Stromal cell of bone marrow (primary cell): Measurements from ENCODE around the gene GAS6.

ENCODE experiments used
- DNase-seq: peaks from one replicate; pipeline ENCODE4 v3.0.0-alpha.2; 2012; ENCODE audit warnings: low read depth

The GAS6 gene

GRCh38 chr13:113851826-113852535 lies 11.9 kb downstream of the GAS6 start:
- DNase-seq, result no peak

GRCh38 chr13:113851480-113851803 lies 12.4 kb downstream of the GAS6 start:
- no peak for DNase-seq

GRCh38 chr13:113850722-113851479 lies 13.0 kb downstream of the GAS6 start:
- no peak for DNase-seq

GRCh38 chr13:113849981-113850721 lies 13.7 kb downstream of the GAS6 start:
- DNase-seq, result no peak

GRCh38 chr13:113849546-113849945 lies 14.3 kb downstream of the GAS6 start:
- no peak for DNase-seq

- DNase-seq, result no peak
Measured at GRCh38 chr13:113848431-113849260, 15.2 kb downstream of the GAS6 start.

- DNase-seq, result no peak
Measured at GRCh38 chr13:113848020-113848419, 15.9 kb downstream of the GAS6 start.

- no peak for DNase-seq
Measured at GRCh38 chr13:113846636-113847318, 17.1 kb downstream of the GAS6 start.

DNA sequence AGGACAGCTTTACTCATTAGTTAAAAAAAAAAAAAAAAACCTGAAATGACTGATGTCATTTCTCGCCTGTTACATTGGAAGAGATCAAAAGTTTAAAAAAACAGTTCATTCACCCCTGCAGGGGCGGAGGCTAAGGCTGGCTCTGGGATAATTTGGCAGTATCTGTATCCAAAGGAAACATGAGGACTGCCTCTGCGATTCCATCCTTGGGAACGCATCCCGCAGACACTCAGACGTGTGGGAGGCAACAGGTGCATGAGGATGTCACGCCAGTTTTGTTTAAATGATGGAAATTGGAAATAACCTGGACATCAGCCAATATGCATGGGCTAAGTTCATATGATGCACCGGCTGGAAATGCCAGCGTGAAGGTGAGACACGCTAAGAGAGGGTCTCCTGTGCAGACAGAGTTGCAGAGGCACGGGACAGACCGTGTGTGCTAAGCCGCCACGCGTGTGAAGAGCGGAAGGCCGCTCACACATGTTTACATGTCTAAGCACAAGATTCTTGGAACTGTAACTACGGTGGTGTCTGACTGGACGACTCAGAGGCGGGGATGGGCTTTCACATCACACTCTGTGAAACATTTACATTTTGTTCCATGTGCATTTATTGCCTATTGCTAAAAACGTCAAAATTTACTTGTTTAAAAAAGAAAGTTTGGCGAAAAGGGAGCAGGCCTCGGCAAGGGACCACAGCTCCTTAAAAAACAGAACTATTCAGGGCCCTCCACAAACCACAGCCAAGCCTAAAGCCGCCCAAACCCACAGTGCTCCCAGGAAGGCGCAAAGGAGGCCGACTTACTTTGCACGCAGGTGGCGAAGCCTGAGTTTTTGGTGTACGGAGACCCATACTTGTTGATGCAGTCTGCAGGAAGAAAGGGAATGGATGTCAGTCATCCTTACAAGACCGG lies 17.9 kb downstream of the GAS6 start:
- DNase-seq, result no peak

DNA sequence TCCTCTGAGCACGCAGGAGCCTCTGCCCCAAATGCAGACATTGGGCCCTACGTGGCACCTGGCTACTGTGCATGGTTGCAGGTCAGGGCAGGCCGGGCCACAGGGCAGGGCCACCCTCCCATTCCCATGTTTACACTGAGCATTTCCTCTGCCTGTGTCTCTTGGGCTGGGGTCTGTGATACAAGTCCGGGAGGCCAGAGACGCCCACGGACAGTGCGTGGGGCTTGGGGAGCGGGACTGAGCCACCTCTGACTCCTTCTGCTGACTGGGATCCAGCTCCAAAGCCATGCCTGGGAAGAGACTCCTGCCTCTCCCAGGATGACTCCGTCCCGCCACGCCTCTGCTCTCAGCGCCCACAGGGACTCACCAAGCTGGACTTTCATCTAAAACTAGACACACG lies 18.8 kb downstream of the GAS6 start:
- DNase-seq, result no peak

GRCh38 chr13:113843864-113844556 lies 19.9 kb downstream of the GAS6 start:
- no peak for DNase-seq

DNA sequence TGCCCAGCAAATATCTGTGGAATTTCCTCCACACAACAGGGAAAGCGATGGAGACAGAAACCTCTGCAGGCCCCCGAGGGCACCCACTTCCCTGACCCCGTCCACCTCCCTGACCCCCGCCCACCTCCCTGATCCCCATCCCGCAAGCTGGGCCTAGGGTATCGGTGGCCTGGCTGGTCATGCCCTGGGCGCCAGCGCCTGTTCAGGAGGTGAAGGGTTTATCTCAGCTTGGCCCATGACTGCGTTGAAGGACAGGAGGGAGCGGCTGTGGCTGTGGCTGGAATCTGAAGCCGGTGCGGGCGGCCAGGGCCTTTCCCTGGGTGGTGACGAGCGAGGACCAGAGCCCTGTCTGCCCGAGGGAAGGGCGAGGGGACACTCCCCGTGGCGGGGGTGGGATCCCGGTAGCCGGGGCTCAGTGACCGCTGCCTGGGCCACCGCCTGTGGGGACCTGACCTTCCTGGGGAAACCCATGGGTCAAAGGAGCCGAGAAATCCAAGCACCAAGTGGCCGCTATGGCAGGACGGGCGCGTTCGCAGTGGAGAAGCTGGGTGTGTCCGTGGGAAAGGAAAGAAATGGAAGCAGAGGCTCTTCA lies 20.7 kb downstream of the GAS6 start:
- no peak for DNase-seq

- no peak for DNase-seq
Measured at GRCh38 chr13:113842336-113843062, 21.4 kb downstream of the GAS6 start.

DNA sequence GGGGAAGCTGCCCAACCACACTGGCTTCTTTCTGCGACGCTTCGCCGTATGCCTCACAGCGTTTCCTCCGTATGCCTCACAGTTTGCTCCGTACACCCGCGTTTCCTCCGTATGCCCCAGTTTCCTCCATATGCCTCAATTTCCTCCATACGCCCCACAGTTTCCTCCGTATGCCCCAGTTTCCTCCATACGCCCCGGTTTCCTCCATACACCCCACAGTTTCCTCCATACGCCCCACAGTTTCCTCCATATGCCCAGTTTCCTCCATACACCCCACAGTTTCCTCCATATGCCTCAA lies 22.6 kb downstream of the GAS6 start:
- DNase-seq, result no peak

DNA sequence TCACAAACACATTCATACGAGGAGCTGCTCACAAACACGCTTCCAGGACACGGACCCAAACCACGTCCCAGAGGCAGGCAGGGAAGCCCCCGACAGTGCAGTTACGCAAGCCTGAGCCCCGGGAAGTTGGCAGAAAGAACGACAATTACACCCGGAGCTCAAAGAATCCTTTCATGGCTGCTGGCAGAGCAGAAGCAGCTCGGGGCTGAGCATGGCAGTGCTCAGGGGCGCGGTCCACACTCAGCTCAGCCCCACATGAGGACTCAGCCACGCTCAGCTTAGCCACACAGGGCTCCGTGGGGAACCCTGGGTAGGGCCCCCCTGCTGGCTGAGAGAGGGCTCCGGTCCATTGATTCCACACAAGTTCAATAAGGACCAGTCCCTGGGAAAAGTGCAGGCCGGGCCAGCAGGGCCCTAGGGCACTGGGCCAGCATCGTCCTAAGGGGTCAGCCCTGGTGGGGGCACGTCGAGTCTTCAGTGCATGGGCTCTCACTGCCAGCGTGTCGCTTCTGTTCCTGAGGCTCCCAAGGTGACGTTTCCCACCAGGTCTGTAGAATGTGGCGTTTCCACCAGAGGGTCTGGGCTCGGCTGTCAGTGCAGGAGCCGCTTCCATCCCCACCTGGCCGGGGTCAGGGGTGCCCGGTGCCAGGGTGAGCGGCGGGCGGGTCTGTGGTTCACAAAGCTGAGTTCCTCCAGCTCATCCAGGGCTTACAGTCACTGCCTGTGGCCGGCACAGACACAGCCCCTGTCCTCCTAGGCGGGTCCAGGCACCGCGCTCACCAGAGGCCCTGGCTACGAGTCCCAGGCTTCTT lies 23.1 kb downstream of the GAS6 start:
- no peak for DNase-seq

GRCh38 chr13:113839536-113840204 lies 24.2 kb downstream of the GAS6 start:
- no peak for DNase-seq

DNA sequence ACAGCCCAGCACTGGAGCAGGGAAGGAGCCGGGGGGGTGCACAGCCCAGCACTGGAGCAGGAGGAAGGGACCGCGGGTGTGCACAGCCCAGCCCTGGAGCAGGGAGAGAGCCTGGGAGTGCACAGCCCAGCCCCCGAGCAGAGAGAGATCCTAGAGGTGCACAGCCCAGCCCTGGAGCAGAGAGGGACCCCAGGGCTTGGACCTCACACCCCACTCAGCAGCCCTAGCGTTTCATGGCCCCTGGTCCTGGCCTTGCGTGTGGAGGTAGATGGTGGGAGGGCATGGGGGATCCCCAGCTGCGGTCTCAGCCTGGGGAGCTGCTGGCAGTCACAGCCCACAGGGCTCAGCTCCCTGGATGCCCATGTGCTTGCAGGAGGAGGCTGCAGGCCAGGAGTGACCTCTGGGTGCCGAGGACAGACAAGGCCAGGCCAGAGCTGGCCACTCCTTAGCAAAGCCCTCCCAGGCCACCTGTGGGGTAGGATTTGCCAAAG lies 25.1 kb downstream of the GAS6 start:
- DNase-seq, result no peak
